NCI-H1694 treated with DMSO at 0.1 percent for 48 hours (cell line): ENCODE measurements around the gene SRD5A2.
"Not testable (repeated sequence)": the region's sequence is repeated elsewhere in the genome, so short reads cannot be mapped to it uniquely, and the experiment has no call there.

ENCODE experiments used
- DNase-seq: peaks from one replicate; lab custom pipeline; 2025; lab: John Stamatoyannopoulos, UW

The SRD5A2 gene

DNA sequence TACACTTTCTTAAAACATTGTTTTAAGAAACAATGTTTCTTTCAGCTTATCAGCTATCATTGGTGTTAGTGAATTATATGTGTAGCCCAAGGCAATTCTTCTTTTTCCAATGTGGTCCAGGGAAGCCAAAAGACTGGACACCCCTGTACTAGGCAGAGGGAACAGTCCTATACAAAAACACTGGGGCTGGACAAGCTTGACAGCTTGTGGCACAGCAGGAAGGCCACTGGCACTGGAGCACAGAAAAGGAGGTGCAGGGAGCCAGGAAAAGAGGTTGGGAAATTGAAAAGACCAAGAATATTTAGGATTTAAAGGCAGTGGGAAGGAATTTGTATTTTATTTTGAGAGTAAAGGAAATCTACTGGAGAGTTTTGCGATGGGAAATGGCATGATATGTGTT lies 47.7 kb downstream of the SRD5A2 start:
- no peak for DNase-seq

DNA sequence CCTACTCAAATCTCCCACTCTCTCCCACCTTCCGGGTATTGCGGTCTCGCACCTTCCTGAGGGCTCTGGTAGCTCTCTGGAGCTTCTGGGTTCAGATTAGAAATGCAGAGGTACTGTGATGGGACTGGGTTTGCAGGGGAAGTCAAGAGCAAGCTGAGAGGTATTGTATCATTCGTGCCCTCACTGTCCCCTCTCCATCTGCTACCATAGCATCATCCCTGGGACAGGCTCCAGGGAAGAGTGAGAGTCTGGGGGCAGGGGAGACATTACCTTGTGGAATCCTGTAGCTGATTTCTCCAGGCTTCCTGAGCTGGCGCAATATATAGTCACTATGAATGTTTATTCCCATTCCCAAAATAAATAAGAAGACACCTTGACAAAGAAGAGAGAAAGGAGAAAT lies 49.6 kb downstream of the SRD5A2 start:
- no peak for DNase-seq

DNA sequence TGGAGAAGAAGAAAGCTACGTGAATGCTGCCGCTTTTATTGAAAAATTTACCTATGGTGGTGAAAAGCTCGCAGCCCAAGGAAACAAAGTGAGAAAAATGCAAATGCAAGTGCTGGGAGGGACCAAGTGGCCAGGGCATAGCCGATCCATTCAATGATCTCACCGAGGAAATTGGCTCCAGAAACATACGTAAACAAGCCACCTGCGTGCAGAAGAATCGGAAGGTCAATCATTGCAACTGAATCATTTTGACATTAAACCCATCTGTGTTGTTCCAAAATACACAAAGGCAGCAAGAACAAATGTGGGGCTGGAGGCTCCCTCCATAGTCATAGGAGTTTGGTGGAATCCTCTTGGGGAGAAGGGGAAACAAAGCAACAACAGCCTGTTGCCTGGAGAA lies 51.5 kb downstream of the SRD5A2 start:
- DNase-seq = no peak

GRCh38 chr2:31528823-31529222 lies 51.9 kb downstream of the SRD5A2 start:
- no peak for DNase-seq

- DNase-seq = no peak
These were observed 53.6 kb downstream of the SRD5A2 start for GRCh38 chr2:31526946-31527732.

GRCh38 chr2:31525876-31526275 lies 54.9 kb downstream of the SRD5A2 start:
- no peak for DNase-seq

- DNase-seq = no peak
These were observed 56.1 kb downstream of the SRD5A2 start for GRCh38 chr2:31524592-31524991.

GRCh38 chr2:31523871-31524492 lies 56.8 kb downstream of the SRD5A2 start:
- DNase-seq = peak; percentile 34

GRCh38 chr2:31522786-31523185 lies 58.0 kb downstream of the SRD5A2 start:
- DNase-seq = no peak

DNA sequence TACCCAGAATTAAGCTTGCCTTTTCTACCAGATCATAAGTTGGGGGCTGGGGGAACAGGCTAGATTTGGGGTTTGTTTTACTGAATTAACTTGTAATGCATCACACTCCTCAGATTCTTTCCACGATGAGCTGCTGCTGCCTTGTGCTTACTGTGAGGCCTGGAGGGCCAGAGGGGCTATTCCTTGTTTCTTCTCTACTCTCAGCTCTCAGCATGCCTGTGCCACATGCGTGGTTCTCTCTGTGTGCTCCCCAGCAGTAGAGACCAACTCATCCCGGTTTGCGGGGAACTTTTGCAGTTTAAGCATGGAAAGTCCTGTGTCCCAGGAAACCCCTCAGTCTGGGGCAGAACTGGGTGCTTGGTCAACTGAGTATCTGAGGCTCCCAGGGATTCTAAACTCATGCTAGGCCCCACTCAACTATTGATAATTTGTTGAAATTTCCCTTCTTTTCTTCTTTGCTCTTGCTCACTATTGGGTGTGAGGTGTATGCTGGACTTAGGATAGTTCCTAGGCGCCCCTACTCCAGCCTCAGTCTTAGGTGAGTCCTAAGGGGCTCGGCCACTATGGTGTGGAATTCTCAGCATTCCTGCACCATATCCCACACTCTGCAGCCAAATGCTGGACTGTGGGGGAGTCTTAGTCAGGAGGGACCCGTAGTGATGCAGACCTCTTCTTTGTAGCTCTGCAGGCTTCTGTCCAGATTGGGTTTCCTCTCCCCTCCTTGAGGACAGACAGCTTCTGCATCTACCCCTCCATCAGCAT lies 63.1 kb downstream of the SRD5A2 start:
- DNase-seq = no peak

DNA sequence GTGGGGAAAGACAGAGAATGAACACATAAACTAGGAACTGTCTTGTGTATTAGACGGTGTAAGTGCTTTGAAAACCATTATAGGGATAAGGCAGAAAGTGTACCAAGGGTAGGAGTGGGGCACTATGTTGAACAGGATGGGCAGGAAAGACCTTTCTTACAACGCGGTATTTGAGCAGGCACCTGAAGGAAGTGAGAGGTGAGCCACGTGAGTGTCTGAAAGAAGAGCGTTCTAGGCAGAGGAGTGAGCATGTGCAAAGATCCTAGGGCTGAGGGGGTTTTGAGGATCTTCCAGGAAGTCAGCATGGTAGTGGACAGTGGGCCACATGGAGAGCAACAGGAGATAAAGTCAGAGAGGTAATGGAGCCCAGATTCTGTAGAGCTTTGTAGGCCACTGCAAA lies 65.2 kb downstream of the SRD5A2 start:
- DNase-seq = no peak

GRCh38 chr2:31513553-31513952 lies 67.2 kb downstream of the SRD5A2 start:
- no peak for DNase-seq

DNA sequence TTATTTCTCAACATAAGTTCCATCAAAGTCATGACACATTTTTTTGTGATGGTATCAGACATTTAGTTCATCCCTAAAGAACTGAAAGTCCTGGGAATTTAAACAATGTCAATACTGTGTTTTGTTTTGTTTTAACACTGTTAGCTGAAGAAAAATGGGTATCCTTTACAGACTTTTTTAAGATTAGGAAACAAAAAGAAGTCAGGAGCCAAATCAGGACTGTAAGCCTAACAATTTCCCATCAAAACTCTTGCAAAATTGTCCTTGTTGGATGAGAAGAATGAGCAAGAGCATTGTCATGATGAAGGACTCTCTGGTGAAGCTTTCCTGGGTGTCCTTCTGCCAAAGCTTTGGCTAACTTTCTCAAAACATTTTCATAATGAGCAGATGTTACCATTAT lies 69.4 kb downstream of the SRD5A2 start:
- DNase-seq = no peak

- no peak for DNase-seq
These were observed 75.6 kb downstream of the SRD5A2 start for GRCh38 chr2:31505111-31505510.

DNA sequence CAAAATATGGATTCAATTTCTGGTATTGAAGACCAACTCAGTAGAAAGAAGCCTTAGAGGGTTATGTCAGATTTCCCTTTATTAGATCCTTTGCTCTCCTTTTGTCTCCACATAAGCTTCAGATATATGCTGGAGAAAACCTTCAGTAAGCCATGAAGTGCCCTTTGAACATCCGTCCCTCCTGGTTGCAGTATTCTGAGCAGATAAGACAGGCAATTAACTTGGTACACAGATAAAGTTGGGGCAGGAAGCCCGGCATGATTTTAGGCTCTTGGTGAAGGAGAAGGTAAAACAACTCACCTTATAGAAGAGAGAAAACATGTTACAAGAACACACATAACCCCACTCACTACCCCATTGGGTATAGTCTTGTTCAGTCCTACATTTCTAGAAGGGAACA lies 76.4 kb downstream of the SRD5A2 start:
- no peak for DNase-seq

DNA sequence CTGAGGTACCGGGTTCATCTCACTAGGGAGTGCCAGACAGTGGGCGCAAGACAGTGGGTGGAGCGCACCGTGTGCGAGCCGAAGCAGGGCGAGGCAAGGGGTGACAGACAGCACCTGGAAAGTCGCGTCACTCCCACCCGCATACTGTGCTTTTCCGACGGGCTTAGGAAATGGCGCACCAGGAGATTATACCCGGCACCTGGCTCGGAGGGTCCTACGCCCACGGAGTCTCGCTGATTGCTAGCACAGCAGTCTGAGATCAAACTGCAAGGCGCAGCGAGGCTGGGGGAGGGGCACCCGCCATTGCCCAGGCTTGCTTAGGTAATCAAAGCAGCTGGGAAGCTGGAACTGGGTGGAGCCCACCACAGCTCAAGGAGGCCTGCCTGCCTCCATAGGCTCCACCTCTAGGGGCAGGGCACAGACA lies 84.3 kb downstream of the SRD5A2 start:
- DNase-seq = not testable (repeated sequence)

DNA sequence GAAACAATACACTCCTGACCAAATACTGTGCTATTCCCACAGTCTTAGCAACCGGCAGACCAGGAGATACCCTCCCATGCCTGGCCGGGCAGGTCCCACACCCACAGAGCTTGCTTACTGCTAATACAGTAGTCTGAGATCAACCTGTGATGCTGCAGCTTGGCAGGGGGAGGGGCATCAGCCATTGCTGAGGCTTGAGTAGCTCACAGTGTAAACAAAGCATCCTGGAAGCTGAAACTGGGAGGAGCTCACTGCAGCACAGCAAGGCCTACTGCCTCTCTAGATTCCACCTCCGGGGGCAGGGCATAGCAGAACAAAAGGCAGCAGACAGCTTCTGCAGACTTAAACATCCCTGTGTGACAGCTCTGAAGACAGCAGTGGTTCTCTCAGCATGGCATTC lies 91.4 kb downstream of the SRD5A2 start:
- not testable (repeated sequence) for DNase-seq

DNA sequence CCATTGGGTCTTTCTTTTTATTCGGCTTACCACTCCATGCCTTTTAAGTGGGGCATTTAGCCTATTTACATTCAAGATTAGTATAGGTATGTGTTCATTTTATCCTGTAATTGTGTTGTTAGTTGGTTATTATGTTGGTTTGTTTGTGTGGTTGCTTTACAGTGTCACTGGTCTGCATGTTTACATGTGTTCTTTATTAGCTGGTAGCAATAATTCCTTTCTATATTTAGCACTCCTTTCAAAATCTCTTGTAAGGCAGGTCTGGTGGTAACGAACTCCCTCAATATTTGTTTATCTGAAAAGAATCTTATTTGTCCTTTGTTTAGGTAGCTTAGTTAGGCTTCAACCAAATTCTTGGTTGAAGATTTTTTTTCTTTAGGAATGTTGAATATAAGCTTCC lies 97.5 kb downstream of the SRD5A2 start:
- DNase-seq = no peak

DNA sequence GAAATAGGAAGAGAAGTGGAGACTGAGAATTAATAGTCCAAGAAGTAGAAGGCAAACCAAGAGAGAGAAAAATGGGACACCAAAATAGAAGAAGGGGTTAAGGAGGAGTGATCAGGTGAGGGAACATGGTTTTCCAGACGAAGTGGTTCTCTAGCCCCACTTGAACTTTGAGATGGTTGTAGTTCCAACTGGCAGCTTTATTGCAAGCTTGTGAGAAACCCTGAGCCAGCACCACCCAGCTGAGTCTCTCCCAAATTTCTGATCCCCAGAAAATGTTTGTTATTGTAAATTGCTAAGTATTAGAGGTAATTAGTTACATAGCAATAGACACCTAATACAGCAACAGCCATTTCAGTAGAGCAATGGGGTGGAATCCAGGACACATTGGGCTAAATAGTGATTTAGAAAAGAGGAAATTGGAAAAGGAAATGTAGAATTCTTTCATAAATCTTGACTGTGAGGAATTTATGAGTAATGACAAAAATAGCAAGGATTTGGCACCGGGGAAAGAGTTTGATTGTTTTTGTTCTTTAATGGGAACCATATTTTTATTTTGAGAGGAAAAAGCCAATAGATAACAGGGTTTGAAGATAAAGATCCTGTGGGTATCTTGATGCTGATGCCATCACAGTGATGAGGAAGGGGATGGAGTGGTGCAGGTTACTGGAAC lies 104.1 kb downstream of the SRD5A2 start:
- DNase-seq = no peak

DNA sequence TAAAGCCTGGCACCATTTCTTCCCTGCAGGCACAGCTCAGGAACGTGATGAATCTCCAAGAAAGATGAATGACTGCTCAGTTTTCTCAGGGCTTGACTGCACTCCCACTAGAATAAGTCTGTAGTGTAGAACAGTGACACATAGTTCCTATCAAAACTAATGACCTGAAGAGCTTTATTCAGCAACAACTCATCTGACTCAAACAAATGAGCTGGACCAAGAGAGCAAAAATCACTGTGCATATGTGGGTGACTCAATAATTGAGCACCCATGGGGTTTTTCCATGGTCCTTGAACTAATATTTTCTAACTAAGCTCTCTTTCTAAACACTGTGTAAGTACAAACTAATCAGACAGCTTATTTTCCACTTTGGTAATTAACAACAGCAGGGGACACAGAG lies 105.0 kb downstream of the SRD5A2 start:
- no peak for DNase-seq

DNA sequence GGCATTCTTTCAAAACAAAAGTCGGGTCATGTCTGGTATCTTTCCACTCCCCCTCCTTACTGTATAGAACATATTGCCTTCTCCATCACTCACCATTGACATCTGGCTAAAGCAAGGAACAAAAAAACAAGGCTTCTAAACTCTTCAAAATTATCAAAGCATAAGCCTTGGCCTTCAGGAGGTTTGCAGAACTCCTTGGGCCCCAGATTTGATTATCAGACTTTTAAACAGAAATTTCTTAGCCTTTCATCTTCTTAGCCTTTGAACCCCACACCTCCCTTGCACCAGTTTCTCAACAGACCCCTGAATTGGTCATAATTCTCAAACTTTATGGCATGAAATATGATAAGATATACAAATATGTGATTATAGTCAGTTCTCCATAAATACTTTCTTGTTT lies 106.4 kb downstream of the SRD5A2 start:
- DNase-seq = no peak
